HuH-7.5 (cell line): Measurements from ENCODE around the gene CLDN1.
A peak's percentile ranks its signal among the peaks of the same experiment; 100 is the strongest.

Experiments used
- DNase-seq: peaks from one replicate; pipeline ENCODE4 v3.0.0; 2011; ENCODE audit warnings: low spot score

Gene CLDN1

DNA sequence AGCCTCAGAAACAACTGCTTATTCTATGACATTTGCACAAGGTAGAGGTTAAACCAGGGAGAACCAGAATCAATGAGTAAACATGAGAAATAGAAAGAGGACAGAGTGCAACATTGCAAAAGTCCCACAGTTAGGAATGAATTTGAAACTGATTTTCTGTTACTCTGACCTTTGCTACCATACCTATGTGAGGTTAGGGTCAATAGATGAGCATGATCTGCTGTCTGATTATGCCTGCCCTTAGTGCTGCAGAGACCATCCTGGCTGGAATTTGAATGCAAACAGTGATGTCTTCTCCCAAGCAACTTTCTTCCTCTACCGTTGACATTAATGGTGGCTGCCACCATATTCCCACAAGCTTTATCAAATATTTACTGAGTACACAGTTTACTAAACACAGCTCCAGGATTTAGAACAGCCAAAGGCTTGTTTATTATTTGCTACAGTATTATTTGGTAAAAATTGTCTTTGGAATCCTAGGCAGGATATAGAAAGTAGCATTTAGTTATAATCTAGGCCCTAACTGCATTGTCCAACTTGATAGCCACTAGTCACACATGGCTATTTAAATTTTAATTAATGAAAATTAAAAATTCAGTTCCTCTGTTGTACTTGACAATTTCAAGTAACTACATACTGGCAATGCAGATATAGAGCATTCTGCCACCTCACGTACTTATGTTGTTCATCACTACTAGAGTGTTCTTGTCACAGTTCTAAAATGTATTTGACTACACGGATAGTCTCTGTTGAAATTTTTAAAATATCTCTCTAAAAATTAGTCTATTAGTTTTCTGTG, 8.9 kb upstream of the CLDN1 start:
- peak; percentile 36 for DNase-seq

DNA sequence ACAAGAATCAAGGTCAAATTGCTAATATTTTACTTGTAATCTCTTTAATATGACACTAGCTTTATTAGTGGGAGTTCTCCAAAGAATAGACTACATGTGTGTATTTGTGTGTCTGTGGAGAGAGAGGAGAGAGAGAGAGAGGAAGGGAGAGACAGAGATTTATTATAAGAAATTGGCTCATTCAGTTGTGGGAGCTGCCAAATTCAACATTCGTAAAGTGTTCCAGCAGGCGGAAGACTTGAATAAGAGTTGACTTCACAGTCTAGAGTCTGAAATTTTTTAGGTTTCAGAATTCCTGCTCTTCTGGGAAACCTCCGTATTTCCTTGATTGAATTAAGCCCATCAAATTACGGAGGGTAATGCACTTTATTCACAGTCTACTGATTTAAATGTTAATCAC, 4.7 kb upstream of the CLDN1 start:
- DNase-seq, result no peak

DNA sequence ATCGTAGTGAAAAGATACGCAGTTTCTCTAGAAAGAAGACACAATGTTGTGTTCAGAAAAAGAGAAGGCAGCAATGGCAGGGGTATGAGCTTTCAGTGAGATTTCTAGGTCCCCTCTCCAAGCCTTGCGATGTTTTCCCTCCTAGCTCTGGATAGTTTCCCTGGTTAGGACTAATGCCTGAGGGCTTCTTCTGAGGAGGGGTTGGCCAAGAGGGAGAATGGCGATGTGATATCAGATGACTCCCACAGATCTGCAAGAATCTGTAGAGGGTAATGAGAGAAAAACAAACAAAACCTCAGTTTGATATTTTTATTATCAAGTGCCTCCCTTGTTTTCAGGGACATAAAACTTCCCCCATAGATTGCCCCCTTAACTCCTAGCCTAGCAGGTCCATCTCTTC, 4.1 kb upstream of the CLDN1 start:
- DNase-seq, result no peak

DNA sequence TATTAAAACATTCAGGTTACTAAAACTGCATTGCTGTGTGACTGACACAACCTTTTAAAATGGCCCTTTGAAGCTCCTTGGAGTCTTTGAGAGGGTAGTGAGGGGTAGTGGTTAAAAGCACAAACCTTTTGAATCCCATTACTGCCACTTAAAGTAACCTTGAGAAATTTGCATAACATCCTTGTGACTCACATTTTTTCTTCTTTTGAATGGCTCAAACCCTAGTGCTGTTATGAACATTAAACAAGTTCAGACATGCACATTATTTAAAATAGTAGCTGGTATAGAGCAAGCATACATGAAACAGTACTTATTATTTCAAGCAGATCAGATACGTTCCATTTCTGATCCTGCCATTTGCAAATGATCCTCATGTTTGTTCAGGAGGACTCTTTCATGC, 3.7 kb upstream of the CLDN1 start:
- DNase-seq, result no peak

DNA sequence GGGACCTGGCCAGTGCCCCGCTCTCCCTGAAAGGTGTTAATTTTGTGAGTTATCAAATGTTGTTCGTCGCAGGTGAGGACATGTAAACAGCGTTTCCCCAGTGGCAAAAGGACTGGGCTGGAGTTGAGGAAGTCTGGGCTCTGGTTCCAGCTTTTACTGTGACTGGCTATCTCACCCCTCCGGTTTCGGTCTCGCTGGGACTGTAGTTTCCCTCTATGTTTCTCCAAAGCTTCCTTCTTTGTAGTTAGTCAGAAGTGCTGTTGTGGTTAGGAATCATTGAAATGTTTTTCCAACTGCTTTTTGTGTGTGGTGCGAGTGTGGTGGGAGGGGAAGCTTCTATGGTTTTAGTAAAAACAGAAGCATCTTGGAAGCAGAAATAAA, 990 bp upstream of the CLDN1 start:
- DNase-seq, result no peak

DNA sequence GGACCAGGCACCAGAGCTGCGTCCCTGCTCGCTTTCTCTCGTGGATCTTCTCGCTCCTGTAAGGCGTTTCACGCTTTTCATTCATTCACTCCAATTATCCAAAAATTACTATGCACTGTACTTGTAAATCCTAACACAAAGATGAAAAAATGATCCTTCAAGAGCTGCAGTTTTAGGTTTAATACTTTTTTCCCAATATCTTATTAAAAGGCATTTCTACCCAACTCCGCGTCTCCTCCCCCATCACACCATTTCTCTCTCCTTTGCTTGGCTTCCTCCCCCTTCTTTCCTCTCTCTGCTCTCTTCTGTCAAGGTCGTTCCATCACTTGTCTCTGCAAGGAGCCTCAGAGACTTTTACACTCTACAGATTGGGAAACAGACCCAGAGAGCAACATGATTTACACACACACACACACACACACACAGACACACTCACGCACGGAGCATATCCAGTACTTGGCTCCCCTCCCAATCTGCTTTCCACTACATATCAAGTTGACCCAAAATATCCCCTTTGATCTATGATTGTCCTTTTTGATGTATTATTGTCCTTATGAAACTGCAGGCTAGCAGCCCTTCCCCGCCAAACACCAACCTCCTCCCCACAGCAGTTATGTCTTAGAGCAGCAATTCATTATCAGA, 479 bp upstream of the CLDN1 start:
- no peak for DNase-seq

DNA sequence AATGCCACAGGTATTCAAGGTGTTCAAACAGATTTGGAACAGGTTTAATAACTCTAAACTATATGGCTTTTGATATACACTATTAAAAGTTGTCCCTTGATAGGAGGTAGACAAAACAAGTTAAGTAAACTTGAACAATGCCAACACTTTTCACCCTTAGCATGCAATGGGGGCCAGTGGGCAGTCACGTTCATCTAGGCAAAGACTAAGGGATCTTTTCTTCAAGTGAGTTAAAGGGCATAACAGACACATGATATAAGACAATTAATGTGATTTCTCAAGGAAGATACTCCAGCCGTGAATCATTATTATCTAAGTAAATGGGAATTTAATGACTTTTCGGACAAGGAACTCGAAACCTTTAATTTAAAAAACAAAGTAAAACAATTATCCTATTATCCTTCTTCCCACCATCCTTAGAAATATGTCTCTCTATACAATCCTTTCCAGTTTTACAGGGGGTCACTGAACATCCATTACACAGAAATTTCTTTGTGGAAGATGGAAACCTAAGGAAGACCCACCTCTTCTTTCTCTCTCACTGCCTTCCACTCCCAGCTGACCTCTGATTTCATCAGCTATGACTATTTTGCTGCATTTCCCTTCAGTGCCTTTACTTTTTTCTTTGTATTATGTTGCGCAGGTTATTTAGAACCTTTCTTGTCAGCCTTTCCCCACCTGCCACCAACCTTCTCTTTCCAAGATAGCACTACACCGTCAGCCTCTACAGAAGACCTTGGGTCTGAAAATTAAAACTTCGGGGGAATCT, 1.5 kb downstream of the CLDN1 start:
- no peak for DNase-seq

DNA sequence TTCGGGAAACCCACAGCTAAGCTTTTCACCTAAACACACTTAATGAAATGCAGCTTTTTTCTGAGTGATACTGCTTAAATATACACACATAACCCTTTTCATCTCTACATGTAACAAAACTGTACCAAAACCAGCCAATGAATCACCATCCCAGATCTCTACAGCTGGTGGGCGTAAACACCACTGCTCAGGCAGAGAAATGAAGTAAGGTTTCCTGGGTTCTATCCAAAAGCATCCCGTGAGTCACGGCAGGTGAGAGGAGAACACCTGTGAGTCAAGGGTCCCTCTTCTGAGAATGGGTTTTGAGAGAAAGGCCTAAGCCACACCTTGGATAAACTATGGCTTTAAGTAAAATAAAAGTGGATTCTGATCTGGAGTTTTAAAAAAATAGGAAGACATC, 2.6 kb downstream of the CLDN1 start:
- no peak for DNase-seq

DNA sequence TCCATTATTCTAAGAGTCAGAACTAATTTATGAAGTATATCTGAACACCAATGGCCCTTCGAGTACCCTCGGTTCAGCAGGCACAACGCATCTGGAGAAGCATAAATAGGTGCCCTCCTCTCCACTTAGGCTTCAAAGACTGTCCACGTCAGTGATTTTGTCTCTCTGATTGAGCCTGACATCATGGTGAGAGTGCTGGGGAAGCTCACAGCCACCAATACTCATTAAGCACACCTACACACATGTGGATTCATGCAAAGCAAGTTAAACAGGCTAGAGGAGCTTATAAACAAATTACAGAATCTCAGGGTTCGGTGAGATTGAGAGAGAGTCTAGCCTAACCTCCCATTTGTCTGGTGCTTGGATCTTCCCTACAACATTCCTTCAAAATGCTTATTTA, 3.6 kb downstream of the CLDN1 start:
- no peak for DNase-seq

DNA sequence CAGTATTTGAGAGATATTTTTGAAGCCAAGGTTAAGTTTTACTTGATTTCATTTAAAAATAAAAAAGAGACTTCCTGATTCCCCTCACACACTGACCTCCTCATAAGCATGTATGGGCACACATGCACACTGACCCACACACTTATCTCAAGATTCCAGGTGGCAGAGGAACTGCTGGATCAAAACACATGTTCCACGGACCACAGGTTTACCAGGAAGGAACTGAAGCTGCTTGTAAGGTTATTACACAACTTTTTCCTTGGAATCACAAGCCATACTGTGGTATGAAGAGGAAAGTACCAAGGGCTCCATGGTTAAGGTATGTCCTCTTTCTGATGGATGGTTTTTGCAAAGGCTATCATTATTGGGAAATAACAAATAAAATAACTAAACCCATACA, 7.5 kb downstream of the CLDN1 start:
- no peak for DNase-seq

DNA sequence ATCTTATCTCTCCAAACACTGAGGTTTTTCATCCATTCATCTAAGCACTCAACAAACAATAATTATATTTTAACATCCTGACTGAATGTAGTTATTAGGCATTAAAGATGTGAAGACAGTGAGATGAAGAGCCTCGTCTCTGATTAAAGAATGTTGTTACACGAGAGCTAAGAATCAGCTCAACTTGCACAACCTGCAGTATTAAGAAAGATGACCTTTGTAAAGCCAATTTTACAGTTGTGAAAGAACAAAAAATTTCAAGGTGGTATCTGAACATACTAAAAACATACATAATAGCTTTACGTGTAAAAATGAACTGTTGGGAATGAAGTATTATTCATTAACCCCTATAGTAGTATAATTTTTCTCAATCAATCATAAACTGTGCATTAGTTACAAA, 12.8 kb downstream of the CLDN1 start:
- DNase-seq, result no peak

DNA sequence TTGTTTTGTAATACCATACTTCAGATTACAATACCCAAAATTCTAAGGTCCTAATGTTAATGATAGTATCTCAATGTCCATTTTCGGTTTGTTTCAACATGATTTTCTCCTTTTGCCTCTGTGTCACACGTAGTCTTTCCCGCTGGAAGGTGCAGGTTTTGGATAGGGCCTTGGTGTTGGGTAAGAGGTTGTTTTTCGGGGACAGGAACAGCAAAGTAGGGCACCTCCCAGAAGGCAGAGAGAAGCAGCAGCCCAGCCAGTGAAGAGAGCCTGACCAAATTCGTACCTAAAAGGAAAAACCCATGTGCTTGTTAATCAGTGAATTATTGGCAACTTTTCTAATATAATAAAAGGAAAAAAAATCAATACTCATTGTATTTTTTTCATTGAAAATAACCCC, 14.1 kb downstream of the CLDN1 start:
- no peak for DNase-seq

DNA sequence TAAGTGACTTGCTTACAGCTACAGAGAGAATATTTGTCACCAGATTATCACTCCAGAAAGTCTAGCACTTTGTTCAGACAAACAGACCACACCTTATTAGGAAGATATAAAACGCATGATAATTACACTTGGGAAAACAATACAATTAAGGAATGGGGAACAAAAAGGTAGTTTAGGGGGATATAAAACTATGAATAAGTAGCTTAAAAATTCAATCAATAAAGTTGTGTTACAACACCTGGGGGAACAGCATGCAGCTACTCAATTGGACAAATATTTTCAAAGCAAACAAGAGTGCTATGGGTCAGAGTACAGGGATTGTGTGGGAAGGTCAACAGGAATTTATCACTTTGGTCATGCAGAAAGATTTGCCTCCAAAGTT, 15.1 kb downstream of the CLDN1 start:
- no peak for DNase-seq

DNA sequence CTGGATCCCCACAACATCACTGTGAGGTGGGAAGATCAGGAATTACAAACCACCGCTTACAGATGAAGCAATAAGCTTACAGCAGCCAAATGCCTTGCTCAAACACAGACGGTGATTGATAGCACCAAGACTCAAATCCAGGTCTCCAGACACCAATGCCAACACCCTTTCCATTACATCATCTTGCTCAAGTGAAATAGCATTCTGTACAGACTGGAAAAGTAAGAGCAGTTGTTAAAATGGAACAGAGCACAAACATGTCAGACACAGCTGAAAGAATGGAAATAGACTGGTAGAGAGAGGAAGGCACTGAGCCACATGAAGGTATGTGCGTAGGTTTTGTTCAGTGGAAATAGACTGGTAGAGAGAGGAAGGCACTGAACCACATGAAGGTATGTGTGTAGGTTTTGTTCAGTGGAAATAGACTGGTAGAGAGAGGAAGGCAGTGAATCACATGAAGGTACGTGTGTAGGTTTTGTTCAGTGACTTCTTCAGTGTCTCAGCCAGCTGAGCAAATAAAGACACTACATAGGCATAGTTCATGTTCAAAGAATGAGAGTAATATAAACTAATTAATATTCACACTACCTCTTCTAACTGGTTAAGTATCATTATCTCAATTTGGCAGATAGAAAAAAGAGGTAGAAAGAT, 15.6 kb downstream of the CLDN1 start:
- DNase-seq, result no peak

DNA sequence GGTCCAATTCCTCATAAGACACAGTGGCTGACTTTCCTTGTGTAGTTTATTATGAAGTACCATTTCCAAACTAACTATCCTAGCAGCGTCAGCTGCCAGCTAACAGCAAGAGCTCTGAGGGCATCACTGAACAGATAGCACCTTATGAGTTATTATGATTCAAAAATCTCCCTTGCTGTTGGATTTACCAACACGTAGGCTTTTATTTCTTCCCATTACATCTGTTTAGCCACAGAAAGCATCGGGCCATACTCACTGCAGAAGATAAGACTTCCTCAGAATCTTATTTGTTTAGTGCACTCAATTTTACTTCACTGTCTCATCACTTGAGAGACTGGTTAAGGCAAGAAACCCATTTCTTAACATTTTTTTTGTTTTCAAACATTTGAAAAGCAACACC, 16.2 kb downstream of the CLDN1 start:
- DNase-seq, result no peak

DNA sequence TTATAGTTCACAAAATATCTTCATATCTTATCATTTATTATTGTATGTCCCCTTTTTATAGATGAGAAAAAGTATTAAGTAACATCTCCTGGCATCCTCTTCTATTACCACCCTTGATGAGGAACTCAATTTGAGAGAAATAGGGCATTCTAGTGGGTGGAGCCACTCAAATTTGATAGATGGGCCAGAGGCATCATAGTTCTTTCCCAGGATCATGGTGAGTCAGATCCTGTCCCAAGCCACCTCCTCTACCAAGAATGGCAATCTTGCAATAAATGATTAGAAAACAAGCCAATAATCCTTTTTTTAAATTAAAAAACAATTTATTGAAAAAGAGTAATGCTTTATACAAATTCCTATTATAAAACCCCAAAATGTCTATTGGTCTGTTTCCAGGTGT, 16.8 kb downstream of the CLDN1 start:
- no peak for DNase-seq

DNA sequence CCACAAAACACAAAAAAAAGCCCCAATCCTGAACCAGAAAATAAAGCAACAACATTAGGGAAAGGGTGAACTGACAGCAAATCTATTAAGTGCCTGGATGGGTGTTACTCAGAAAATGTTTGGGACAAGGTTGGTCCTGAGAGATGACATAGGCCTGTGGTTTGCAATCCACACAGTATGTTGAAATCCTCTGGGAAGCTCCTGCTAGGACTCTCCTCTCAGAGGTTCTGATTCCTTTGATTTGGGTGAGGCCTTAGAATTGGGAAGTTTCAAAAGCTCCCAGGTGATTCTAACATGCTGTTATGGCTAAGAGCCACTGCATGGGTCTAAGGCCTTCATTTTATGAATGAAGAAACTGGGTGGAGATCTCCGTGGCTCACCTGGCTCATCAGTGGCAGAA, 18.4 kb downstream of the CLDN1 start:
- DNase-seq, result no peak

DNA sequence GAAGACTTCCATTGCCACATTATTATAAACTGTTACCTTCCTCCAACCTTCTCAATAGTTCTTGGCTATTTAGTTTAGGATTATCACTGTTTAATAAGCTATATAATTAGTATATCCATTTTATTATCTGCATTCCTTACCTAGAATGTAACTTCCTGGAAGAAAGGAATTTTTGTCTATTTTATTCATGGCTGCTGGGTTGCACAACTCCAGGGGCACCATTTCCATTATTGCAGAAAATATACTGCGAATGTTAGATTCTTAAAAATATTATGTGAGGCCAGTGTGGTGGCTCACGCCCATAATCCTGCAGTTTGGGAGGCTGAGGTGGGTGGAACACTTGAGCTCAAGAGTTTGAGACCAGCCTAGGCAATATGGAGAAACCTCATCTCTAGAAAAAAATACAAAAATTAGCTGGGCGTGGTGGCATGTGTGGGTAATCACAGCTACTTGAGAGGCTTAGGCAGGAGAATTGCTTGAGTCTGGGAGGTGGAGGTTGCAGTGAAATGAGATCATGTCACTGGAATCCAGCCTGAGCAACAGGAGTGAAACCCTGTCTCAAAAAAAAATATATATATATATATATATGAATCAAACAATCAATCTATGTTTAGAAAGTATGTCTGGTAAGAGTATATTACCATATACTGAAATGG, 19.9 kb downstream of the CLDN1 start:
- no peak for DNase-seq

DNA sequence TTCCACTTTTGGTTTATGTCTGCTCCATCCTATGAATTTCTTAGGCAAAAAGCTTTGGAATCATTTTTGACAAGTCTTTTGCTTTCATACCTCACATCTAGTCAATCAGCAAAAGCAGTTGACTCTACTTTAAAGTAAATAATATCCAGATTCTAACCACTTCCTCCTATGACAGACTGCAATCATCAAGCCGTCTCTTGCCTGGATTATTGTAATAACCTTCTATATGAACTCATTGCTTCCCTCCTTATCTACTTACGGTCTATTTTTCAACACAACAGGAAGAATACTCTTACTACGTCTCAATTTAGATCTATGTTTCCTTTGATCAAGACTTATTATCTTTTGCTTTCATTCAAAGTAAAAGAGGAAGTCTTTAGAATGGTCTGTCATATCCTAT, 20.7 kb downstream of the CLDN1 start:
- DNase-seq, result no peak

DNA sequence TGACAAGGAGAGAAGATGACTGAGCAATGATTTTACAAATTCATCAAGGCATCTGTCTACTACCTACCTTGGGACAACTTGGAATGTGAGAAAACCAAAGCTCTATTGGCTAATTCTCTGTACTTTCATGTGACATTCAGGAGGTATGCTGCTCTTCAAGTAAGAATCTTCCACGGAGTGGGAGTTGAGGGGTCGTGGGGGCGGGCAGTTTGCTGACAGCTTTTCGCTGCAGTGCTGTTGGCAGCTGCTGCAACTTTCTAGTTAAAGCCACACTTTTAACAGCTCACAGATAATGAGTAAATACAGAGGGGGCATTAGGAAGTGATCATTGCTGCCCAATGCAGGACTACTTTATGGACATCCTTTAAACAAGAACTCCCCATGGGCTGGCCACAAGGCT, 22.3 kb downstream of the CLDN1 start:
- DNase-seq, result no peak

DNA sequence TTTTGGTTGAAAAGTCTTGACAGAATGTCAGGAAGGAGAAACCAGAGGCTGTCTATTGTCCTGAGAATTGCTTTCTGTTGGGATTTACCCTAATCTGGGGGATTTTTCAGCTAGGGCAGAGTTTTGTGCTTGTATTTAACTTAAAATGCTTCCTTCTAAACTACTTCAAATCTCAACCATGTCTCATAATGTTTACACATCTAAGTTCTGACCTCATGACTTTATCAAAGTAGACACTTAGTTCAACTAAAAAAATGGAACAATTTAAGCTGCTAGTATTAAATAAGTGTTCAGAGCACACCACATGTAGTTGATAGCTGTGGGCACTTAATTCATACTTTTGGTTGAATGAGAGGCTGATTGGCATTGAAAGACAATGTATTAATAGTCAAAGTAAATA, 28.2 kb downstream of the CLDN1 start:
- DNase-seq, result no peak

DNA sequence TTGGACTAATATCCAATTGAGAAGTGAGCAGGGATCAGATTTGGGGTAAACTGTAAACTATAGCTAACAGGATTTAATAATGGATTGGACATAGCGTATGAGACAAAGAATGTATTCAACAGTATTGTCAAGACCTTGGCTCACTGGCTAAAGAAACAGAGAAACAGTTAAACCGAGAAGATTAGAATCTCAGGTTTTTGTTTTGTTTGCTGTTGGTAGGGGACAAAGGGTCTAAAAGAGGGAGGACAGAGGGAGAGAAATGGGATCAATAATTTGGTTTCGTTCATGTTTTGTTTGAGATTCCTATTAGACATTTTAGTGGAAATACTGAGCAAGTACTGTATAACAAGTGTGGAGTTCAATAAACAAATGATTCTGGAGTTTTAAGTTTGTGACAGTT, 28.6 kb downstream of the CLDN1 start:
- DNase-seq, result no peak
